Neural crest cell (in vitro differentiated cells): ENCODE data around the gene UBE2L3. TPM values are rescaled to one million over a fixed set of nuclear protein-coding genes. Genes with fewer than 3 reads are reported as not detected.

Source experiments
- DNase-seq: peaks from one replicate; pipeline ENCODE4 v3.0.0; 2021; ENCODE audit warnings: low read depth, mixed read lengths, low spot score
- H3K27ac Mint-ChIP-seq: one replicate; pipeline ENCODE4 v1.8.0; 2021; ENCODE audit warnings: mild to moderate bottlenecking, mixed read lengths; ENCODE audit not compliant: unreplicated experiment
- H3K27me3 Mint-ChIP-seq: 2 replicates; pipeline ENCODE4 v1.8.0; 2021; ENCODE audit warnings: low read depth, mild to moderate bottlenecking, mixed read lengths
- H3K36me3 Mint-ChIP-seq: 2 replicates; pipeline ENCODE4 v1.8.0; 2021; ENCODE audit warnings: low read depth, mild to moderate bottlenecking, mixed read lengths
- H3K4me1 Mint-ChIP-seq: 2 replicates; pipeline ENCODE4 v1.8.0; 2021; ENCODE audit warnings: mixed read lengths
- H3K4me3 Mint-ChIP-seq: one replicate; pipeline ENCODE4 v1.8.0; 2021; ENCODE audit warnings: mild to moderate bottlenecking, mixed read lengths
- H3K9me3 Mint-ChIP-seq: 2 replicates; pipeline ENCODE4 v1.8.0; 2021; ENCODE audit warnings: mixed read lengths
- CTCF ChIP-seq: fragments of 200-600 bp; sonication (generic); conservative IDR thresholded peaks from 2 replicates; pipeline ENCODE4 v1.5.0; 2021; ENCODE audit warnings: antibody characterized with exemption, mild to moderate bottlenecking
- total RNA-seq: library from RNA; stranded (reverse); gene quantifications from 2 replicates; pipeline ENCODE4 v1.2.1, GENCODE V29; 2021

Gene UBE2L3
- total RNA-seq, 1 donor from 2014 or later, result 76.9 TPM

GRCh38 chr22:21622919-21623647 is 55.6 kb downstream of the UBE2L3 start:
- DNase-seq, result no peak
- no peak overlapping the region for H3K27ac Mint-ChIP-seq
- peaks cover 4% of the 10 kb centered on the region for H3K36me3 Mint-ChIP-seq
- TF ChIP-seq CTCF, result no peak
- H3K4me3 Mint-ChIP-seq, result peak overlapping the region; percentile 54
- no peaks in the 10 kb centered on the region for H3K27me3 Mint-ChIP-seq
- H3K4me1 Mint-ChIP-seq, result peaks cover 44% of the 10 kb centered on the region
- no peaks in the 10 kb centered on the region for H3K9me3 Mint-ChIP-seq

GRCh38 chr22:21623648-21623970 is 56.1 kb downstream of the UBE2L3 start:
- no peaks in the 10 kb centered on the region for H3K9me3 Mint-ChIP-seq
- peaks cover 7% of the 10 kb centered on the region for H3K36me3 Mint-ChIP-seq
- no peak for DNase-seq
- no peak for TF ChIP-seq CTCF
- peaks cover 48% of the 10 kb centered on the region for H3K4me1 Mint-ChIP-seq
- H3K27me3 Mint-ChIP-seq, result peaks cover 2% of the 10 kb centered on the region
- no peak overlapping the region for H3K4me3 Mint-ChIP-seq
- no peak overlapping the region for H3K27ac Mint-ChIP-seq

GRCh38 chr22:21624120-21624879 is 56.8 kb downstream of the UBE2L3 start:
- peak overlapping the region; percentile 54 for H3K4me3 Mint-ChIP-seq
- peaks cover 2% of the 10 kb centered on the region for H3K27me3 Mint-ChIP-seq
- no peaks in the 10 kb centered on the region for H3K9me3 Mint-ChIP-seq
- peaks cover 7% of the 10 kb centered on the region for H3K36me3 Mint-ChIP-seq
- TF ChIP-seq CTCF, result peak; percentile 55
- peaks cover 48% of the 10 kb centered on the region for H3K4me1 Mint-ChIP-seq
- DNase-seq, result peak; percentile 33
- peak overlapping the region; percentile 68 for H3K27ac Mint-ChIP-seq

GRCh38 chr22:21624880-21625791 is 57.6 kb downstream of the UBE2L3 start:
- peaks cover 2% of the 10 kb centered on the region for H3K27me3 Mint-ChIP-seq
- peak overlapping the region; percentile 54 for H3K4me3 Mint-ChIP-seq
- DNase-seq, result no peak
- no peaks in the 10 kb centered on the region for H3K9me3 Mint-ChIP-seq
- peaks cover 7% of the 10 kb centered on the region for H3K36me3 Mint-ChIP-seq
- peak overlapping the region; percentile 68 for H3K27ac Mint-ChIP-seq
- H3K4me1 Mint-ChIP-seq, result peaks cover 46% of the 10 kb centered on the region
- TF ChIP-seq CTCF, result no peak

- TF ChIP-seq CTCF, result no peak
- Mint-ChIP-seq H3K36me3 (peaks cover 7% of the 10 kb centered on the region), H3K4me1 (peaks cover 43% of the 10 kb centered on the region), H3K27me3 (peaks cover 2% of the 10 kb centered on the region), H3K9me3 (no peaks in the 10 kb centered on the region), H3K4me3 (peak overlapping the region; percentile 52), H3K27ac (no peak overlapping the region)
- no peak for DNase-seq
Observed at GRCh38 chr22:21626073-21626734, 58.7 kb downstream of the UBE2L3 start.
